PFSK-1 (cell line): ENCODE data around the gene NR1I2.

Source experiments
- FOXP2 ChIP-seq: optimal IDR thresholded peaks from 2 replicates; pipeline ENCODE3; 2011; ENCODE audit warnings: borderline replicate concordance, control low read depth, inconsistent platforms; ENCODE audit not compliant: insufficient read depth; ENCODE audit errors: extremely low read length, extremely low read depth
- POLR2AphosphoS5 ChIP-seq: IDR thresholded peaks from 2 replicates; pipeline ENCODE4 v1.6.1; 2012; ENCODE audit warnings: low read depth, mild to moderate bottlenecking, control low read depth, low read length, moderate library complexity
- SIN3A ChIP-seq: IDR thresholded peaks from 2 replicates; pipeline ENCODE4 v1.6.1; 2012; ENCODE audit warnings: mild to moderate bottlenecking, low read length, moderate library complexity, borderline replicate concordance; ENCODE audit not compliant: insufficient read depth
- TAF1 ChIP-seq: IDR thresholded peaks from 2 replicates; pipeline ENCODE4 v1.6.1; 2012; ENCODE audit warnings: low read length, control low read depth, borderline replicate concordance; ENCODE audit not compliant: insufficient read depth
- TF ChIP-seq, protein P1 (sequence below), 2 experiments: IDR thresholded peaks; 2 replicates each; pipeline versions ENCODE4 v1.6.1 to v1.8.0; 2011 to 2012; ENCODE audit warnings: low read depth in 2 of 2, low read length in 2 of 2, control low read depth in 1 of 2, inconsistent platforms in 1 of 2, mild to moderate bottlenecking in 1 of 2, moderate library complexity in 1 of 2; ENCODE audit not compliant: insufficient read depth in 1 of 2

DNA sequence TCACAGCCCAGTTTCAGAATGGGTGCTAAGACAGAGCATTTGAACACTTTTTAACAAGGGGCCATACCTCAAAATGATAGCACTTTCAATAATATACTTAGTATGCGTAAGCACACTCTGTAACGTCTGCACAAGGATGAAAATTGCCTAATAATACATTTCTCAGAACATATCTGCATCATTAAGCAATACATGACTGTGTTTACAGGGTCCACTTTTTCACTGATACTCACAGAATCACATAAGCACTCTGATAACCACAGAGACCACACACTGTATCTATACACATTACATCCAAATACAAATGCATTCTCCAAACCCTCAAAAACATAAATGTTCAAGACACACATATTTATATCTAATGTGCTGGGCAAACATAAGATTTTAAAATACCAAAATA lies 79.8 kb downstream of the NR1I2 start:
- TF ChIP-seq POLR2AphosphoS5: no peak
- TF ChIP-seq FOXP2: no peak
- TF ChIP-seq TAF1: no peak
- TF ChIP-seq, protein P1, sequence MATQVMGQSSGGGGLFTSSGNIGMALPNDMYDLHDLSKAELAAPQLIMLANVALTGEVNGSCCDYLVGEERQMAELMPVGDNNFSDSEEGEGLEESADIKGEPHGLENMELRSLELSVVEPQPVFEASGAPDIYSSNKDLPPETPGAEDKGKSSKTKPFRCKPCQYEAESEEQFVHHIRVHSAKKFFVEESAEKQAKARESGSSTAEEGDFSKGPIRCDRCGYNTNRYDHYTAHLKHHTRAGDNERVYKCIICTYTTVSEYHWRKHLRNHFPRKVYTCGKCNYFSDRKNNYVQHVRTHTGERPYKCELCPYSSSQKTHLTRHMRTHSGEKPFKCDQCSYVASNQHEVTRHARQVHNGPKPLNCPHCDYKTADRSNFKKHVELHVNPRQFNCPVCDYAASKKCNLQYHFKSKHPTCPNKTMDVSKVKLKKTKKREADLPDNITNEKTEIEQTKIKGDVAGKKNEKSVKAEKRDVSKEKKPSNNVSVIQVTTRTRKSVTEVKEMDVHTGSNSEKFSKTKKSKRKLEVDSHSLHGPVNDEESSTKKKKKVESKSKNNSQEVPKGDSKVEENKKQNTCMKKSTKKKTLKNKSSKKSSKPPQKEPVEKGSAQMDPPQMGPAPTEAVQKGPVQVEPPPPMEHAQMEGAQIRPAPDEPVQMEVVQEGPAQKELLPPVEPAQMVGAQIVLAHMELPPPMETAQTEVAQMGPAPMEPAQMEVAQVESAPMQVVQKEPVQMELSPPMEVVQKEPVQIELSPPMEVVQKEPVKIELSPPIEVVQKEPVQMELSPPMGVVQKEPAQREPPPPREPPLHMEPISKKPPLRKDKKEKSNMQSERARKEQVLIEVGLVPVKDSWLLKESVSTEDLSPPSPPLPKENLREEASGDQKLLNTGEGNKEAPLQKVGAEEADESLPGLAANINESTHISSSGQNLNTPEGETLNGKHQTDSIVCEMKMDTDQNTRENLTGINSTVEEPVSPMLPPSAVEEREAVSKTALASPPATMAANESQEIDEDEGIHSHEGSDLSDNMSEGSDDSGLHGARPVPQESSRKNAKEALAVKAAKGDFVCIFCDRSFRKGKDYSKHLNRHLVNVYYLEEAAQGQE (IDR thresholded peaks at IDR 0.05; ENCODE audit: insufficient read depth in 1 of 2, low read depth in 2 of 2, low read length in 2 of 2): no peak
- TF ChIP-seq SIN3A: no peak
